Activated naive CD4-positive, alpha-beta T cell treated with anti-CD3 and anti-CD28 coated beads, Interleukin-2, amount 10 ng/mL, durations not matched to agents 7 days and 5 days (primary cell): ENCODE results near the gene AGPS.
A peak's percentile ranks its signal among the peaks of the same experiment; 100 is the strongest.
"Not testable (repeated sequence)": the region's sequence is repeated elsewhere in the genome, so short reads cannot be mapped to it uniquely, and the experiment has no call there.

Source experiments
- CTCF ChIA-PET: fragments of 350-600 bp; sonication (Branson Sonifier 250); formaldehyde crosslinking; loops from one replicate; lab custom pipeline; 2021; ENCODE audit warnings: antibody characterized with exemption; lab: Charles Lee
- DNase-seq: peaks from one replicate; pipeline ENCODE4 v3.0.0-alpha.2; 2020
- H3K27ac Mint-ChIP-seq: one replicate; pipeline ENCODE4 v1.8.0; 2021; ENCODE audit warnings: mild to moderate bottlenecking, moderate library complexity, mixed read lengths
- H3K27me3 Mint-ChIP-seq: one replicate; pipeline ENCODE4 v1.8.0; 2021; ENCODE audit warnings: mild to moderate bottlenecking, mixed read lengths
- H3K36me3 Mint-ChIP-seq: one replicate; pipeline ENCODE4 v1.8.0; 2021; ENCODE audit warnings: mixed read lengths
- H3K4me1 Mint-ChIP-seq: one replicate; pipeline ENCODE4 v1.8.0; 2021; ENCODE audit warnings: mixed read lengths
- H3K4me3 Mint-ChIP-seq: one replicate; pipeline ENCODE4 v1.8.0; 2021; ENCODE audit warnings: mild to moderate bottlenecking, moderate library complexity, mixed read lengths
- H3K9me3 Mint-ChIP-seq: one replicate; pipeline ENCODE4 v1.8.0; 2021; ENCODE audit warnings: mixed read lengths

AGPS gene

DNA sequence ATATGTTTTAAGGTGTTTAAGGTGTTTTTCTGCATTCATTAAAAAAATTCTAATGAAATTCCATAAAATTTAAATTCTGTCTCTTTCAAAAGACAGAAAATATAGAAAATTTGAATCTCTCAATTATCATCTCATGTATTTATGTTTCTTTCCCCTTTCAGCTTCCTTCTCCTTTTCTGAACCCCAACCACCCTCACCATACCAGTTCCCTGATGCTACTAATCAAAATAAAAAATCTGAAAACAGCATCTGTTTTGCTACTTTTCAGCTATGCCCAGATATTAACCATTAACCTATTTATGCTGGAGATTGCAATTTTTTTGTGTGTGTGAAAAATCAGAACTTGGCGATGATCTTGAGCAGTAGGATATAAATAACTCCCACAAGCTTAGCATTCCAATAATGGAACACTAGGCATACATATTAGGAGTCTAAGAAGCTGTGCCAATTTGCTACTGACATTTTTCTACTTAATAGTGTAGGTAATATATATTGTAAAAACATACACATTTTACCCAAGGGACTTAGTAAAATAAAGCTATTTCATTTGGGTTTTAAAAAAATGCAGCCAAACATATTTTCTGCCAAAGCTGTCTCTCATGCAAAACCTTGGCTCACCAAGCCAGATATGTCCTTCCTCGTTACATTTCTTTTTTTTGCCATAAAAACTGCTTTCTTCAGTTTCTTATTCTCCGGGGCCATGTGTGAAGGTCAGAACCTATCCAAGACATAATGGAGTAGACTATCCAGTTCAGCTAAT lies 32.6 kb upstream of the AGPS start:
- Mint-ChIP-seq H3K4me3 (no peak overlapping the region), H3K4me1 (no peaks in the 10 kb centered on the region), H3K36me3 (no peaks in the 10 kb centered on the region), H3K27me3 (no peaks in the 10 kb centered on the region), H3K9me3 (no peaks in the 10 kb centered on the region), H3K27ac (no peak overlapping the region)
- DNase-seq, result no peak
- CTCF ChIA-PET, result interaction anchor here (1.4 kb wide), 1 partner anchor 19 kb away, joined by 3 read pairs; no protein-coding TSS in a partner anchor

- H3K4me3 Mint-ChIP-seq, result no peak overlapping the region
- CTCF ChIA-PET, result no interaction called here
- no peaks in the 10 kb centered on the region for H3K4me1 Mint-ChIP-seq
- no peak overlapping the region for H3K27ac Mint-ChIP-seq
- H3K9me3 Mint-ChIP-seq, result no peaks in the 10 kb centered on the region
- no peaks in the 10 kb centered on the region for H3K27me3 Mint-ChIP-seq
- no peaks in the 10 kb centered on the region for H3K36me3 Mint-ChIP-seq
- DNase-seq, result no peak
Observed at GRCh38 chr2:177362499-177362898, 30.1 kb upstream of the AGPS start.

DNA sequence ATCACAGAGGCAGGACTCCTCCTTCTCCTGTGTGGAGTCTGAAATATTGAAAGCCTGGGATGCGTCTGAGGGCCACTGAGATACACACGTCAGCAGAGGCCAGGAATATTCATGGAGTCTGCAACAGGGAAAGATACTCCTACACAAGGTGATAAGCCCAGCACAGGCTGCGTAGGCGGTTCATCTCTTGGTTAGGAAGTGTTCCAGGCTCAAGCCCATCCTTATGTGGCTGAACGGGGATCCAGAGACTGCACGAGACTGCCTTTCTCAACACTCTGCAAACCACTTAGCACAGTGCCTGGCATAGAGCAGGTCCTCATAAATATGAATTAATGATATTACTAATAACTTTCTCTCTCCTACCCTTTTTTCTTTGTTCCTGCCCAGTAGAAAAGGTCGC lies 29.2 kb upstream of the AGPS start:
- no peak for DNase-seq
- H3K27me3 Mint-ChIP-seq, result no peaks in the 10 kb centered on the region
- peaks cover 4% of the 10 kb centered on the region for H3K9me3 Mint-ChIP-seq
- no peaks in the 10 kb centered on the region for H3K4me1 Mint-ChIP-seq
- CTCF ChIA-PET, result no interaction called here
- no peaks in the 10 kb centered on the region for H3K36me3 Mint-ChIP-seq
- no peak overlapping the region for H3K27ac Mint-ChIP-seq
- H3K4me3 Mint-ChIP-seq, result no peak overlapping the region

DNA sequence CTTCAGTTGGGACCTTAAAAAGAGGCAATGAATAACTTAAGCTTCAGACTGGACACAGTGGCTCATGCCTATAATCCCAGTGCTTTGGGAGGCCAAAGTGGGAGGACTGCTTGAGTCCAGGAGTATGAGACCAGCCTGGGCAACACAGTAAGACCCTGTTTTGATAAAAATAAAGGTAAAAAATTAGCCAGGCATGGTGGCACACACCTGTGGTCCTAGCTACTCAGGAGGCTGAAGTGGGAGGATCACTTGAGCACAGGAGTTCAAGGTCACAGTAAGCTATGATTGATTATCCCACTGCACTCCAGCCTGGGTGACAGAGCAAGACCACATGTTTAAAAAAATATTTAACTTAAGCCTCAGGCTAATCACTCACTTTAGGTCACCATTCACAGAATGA lies 26.8 kb upstream of the AGPS start:
- H3K36me3 Mint-ChIP-seq, H3K4me3 Mint-ChIP-seq, CTCF ChIA-PET: not testable (repeated sequence)

GRCh38 chr2:177368023-177368422 lies 24.6 kb upstream of the AGPS start:
- CTCF ChIA-PET, H3K27me3 Mint-ChIP-seq, H3K4me1 Mint-ChIP-seq, H3K36me3 Mint-ChIP-seq, H3K4me3 Mint-ChIP-seq, H3K27ac Mint-ChIP-seq, DNase-seq: not testable (repeated sequence)
- peaks cover 41% of the 10 kb centered on the region for H3K9me3 Mint-ChIP-seq

More for the DNA sequence above, 26.8 kb upstream of the AGPS start:
- not testable (repeated sequence) for H3K4me1 Mint-ChIP-seq, H3K27me3 Mint-ChIP-seq, DNase-seq, H3K27ac Mint-ChIP-seq
- peaks cover 22% of the 10 kb centered on the region for H3K9me3 Mint-ChIP-seq

DNA sequence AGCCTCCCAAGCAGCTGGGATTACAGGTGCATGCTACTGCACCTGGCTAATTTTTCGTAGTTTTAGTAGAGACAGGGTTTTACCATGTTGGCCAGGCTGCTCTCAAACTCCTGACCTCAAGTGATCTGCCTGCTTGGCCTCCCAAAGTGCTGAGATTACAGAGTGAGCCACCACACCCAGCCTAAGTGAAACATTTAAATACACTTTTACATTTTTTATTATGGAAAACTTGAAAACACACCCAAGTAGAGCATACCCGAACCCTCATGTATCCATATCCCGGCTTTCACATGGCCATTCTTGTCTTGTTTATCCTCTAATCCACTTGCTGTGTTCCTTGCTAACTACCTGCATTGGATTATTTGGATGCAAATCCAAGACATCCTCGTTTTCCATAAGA lies 13.2 kb upstream of the AGPS start:
- no peak overlapping the region for H3K27ac Mint-ChIP-seq
- H3K4me3 Mint-ChIP-seq, result no peak overlapping the region
- CTCF ChIA-PET, result interaction anchor here (0.9 kb wide), 1 partner anchor 14 kb away, joined by 3 read pairs; no protein-coding TSS in a partner anchor
- DNase-seq, result no peak
- peaks cover 1% of the 10 kb centered on the region for H3K9me3 Mint-ChIP-seq
- H3K27me3 Mint-ChIP-seq, result no peaks in the 10 kb centered on the region
- H3K36me3 Mint-ChIP-seq, result peaks cover 8% of the 10 kb centered on the region
- no peaks in the 10 kb centered on the region for H3K4me1 Mint-ChIP-seq

DNA sequence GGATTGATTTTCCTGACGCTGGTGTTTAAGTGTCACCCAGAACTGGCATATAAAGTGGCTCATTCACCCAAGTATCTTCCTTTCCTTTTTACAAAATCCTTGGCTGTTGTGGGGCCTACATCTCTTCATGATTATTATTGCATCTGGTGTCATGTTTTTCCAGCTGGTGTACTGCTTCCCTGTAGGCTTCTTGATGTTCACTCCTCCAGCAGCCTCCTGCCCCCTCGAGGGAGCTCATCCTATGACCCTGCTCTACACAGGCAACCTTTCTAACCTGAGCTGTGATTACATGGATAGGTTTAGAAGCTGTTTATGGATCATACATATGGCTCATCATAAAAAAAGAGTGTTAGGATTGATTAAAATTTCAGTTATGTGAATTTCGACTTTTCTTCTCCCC lies 12.4 kb upstream of the AGPS start:
- peaks cover 8% of the 10 kb centered on the region for H3K36me3 Mint-ChIP-seq
- H3K4me3 Mint-ChIP-seq, result no peak overlapping the region
- CTCF ChIA-PET, result interaction anchor here (0.9 kb wide), 1 partner anchor 13 kb away, joined by 3 read pairs; no protein-coding TSS in a partner anchor
- no peak overlapping the region for H3K27ac Mint-ChIP-seq
- no peaks in the 10 kb centered on the region for H3K4me1 Mint-ChIP-seq
- no peaks in the 10 kb centered on the region for H3K27me3 Mint-ChIP-seq
- DNase-seq, result no peak
- no peaks in the 10 kb centered on the region for H3K9me3 Mint-ChIP-seq

DNA sequence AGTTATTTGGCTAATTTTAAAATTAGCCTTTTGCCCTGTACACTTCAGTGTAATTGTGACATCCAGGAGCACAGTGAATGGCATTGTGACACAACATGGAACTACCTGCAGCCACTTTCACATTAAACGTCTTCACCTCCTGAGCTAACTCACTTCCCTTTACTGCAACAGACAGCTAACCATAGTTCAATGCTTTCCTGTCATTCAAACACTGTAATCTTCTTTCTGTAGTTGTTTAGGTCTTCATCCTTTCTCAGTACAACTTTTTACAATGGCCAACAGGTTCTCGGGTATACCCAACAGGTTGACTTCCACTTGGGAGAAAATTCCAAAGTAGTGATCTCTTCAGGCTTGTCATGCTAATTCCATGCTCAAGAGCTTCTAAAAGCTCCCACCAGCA lies 8.6 kb upstream of the AGPS start:
- CTCF ChIA-PET, result no interaction called here
- H3K9me3 Mint-ChIP-seq, result no peaks in the 10 kb centered on the region
- H3K4me3 Mint-ChIP-seq, result no peak overlapping the region
- DNase-seq, result no peak
- H3K27me3 Mint-ChIP-seq, result no peaks in the 10 kb centered on the region
- H3K36me3 Mint-ChIP-seq, result peaks cover 8% of the 10 kb centered on the region
- H3K27ac Mint-ChIP-seq, result no peak overlapping the region
- no peaks in the 10 kb centered on the region for H3K4me1 Mint-ChIP-seq

- Mint-ChIP-seq H3K36me3 (peaks cover 12% of the 10 kb centered on the region), H3K4me1 (peaks cover 3% of the 10 kb centered on the region), H3K4me3 (no peak overlapping the region), H3K27me3 (no peaks in the 10 kb centered on the region), H3K9me3 (no peaks in the 10 kb centered on the region), H3K27ac (no peak overlapping the region)
- no peak for DNase-seq
- CTCF ChIA-PET, result no interaction called here
Observed at GRCh38 chr2:177385151-177385550, 7.4 kb upstream of the AGPS start.

DNA sequence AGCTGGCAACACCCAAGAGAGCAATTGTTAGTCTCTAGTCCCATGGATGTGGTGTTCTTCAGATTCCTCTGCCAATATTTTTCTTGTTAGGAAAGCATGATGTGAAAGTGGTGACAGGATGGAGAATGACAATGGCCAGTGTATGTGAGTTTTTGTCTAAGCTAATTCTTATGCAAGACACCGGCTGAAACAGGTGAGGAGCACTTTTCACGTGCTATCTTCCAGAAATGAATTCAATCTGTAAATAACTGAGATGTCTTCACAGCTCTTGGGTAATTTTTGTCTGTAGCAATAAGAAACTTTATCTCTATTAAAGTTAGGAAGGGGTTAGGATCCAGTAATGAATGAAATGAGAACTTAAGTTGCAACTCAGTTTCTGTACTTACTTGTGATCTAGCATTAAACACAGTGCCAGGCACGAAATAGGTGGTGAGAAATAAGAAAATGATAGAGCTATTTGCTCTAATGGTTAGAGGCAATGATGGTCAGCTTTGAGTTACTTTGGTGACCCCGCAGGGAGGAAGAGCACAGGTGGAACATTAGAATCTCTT lies 676 bp upstream of the AGPS start:
- H3K36me3 Mint-ChIP-seq, result peaks cover 24% of the 10 kb centered on the region
- H3K9me3 Mint-ChIP-seq, result no peaks in the 10 kb centered on the region
- CTCF ChIA-PET, result interaction anchor here (0.6 to 2.2 kb wide), 9 partner anchors 11 to 483 kb away, joined by 3 to 13 read pairs (median 3); no protein-coding TSS in a partner anchor
- no peaks in the 10 kb centered on the region for H3K27me3 Mint-ChIP-seq
- peak overlapping the region; percentile 90 for H3K27ac Mint-ChIP-seq
- DNase-seq, result no peak
- H3K4me1 Mint-ChIP-seq, result peaks cover 48% of the 10 kb centered on the region
- H3K4me3 Mint-ChIP-seq, result peak overlapping the region; percentile 90

DNA sequence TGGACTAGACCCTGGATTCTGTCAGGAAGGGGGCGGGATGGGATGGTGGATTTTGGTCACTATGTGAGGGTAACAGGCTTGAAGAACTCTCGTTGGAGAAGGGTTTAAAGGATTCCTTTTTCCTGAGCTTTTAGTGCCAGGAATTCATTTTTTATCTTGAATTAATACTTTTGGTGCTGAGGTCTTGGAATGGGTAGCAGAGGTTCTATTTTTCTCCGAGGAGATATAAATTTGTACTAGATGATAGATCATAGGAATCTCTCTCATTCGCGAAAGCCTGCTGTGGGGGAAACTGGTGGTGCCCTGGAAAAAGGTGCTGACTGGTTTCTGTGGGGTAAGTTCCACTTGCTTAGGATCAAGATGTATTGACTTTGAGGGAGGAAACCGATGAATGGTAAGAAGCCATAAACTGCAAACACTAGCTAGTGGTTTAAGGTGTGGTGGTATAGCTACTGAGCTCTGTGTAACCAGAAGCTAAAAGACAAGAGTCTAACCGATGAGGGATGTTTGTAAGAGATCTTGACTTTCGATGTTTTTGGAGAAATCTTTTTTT lies 706 bp downstream of the AGPS start:
- H3K36me3 Mint-ChIP-seq, result peaks cover 28% of the 10 kb centered on the region
- peak overlapping the region; percentile 90 for H3K27ac Mint-ChIP-seq
- CTCF ChIA-PET, result interaction anchor here (0.9 to 2.8 kb wide), 5 partner anchors 14 to 228 kb away, joined by 3 to 11 read pairs (median 3); no protein-coding TSS in a partner anchor
- peaks cover 52% of the 10 kb centered on the region for H3K4me1 Mint-ChIP-seq
- peak; percentile 32 for DNase-seq
- H3K4me3 Mint-ChIP-seq, result peak overlapping the region; percentile 90
- H3K27me3 Mint-ChIP-seq, result no peaks in the 10 kb centered on the region
- H3K9me3 Mint-ChIP-seq, result no peaks in the 10 kb centered on the region

GRCh38 chr2:177393824-177394593 lies 1.4 kb downstream of the AGPS start:
- peaks cover 52% of the 10 kb centered on the region for H3K4me1 Mint-ChIP-seq
- H3K9me3 Mint-ChIP-seq, result no peaks in the 10 kb centered on the region
- H3K27me3 Mint-ChIP-seq, result no peaks in the 10 kb centered on the region
- peaks cover 28% of the 10 kb centered on the region for H3K36me3 Mint-ChIP-seq
- H3K27ac Mint-ChIP-seq, result no peak overlapping the region
- CTCF ChIA-PET, result interaction anchor here (0.6 to 2.8 kb wide), 7 partner anchors 14 to 229 kb away, joined by 3 to 11 read pairs (median 3); no protein-coding TSS in a partner anchor
- H3K4me3 Mint-ChIP-seq, result peak overlapping the region; percentile 90
- DNase-seq, result no peak

DNA sequence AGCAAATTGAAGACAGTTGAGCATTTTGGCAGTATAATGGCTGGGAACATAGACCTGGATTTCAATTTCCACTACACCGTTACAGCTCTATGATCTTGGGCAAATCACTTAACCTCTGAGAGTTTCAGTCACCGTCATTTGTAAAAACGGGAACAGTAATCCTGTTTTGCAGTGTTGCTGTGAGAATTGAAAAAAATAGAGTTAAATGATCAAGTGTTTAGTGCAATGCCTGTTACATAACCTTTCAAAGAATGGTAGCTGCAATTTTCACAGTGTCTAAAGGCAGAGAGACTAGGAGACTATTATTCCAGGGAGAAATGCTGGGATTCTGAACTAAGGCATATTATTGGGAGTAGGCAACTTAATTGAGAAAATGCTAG lies 2.0 kb downstream of the AGPS start:
- H3K27me3 Mint-ChIP-seq, result no peaks in the 10 kb centered on the region
- no peaks in the 10 kb centered on the region for H3K9me3 Mint-ChIP-seq

More for the DNA sequence above, 2.0 kb downstream of the AGPS start:
- CTCF ChIA-PET, result interaction anchor here (1.1 to 2.8 kb wide), 2 partner anchors 21 to 58 kb away, joined by 3 to 11 read pairs; no protein-coding TSS in a partner anchor
- no peak overlapping the region for H3K4me3 Mint-ChIP-seq
- no peak for DNase-seq
- no peak overlapping the region for H3K27ac Mint-ChIP-seq
- peaks cover 27% of the 10 kb centered on the region for H3K36me3 Mint-ChIP-seq
- H3K4me1 Mint-ChIP-seq, result peaks cover 52% of the 10 kb centered on the region
